Tongue (tissue), 2 donors: ENCODE measurements around the gene SLC2A1. TPM values are rescaled to one million over a fixed set of nuclear protein-coding genes. Genes with fewer than 3 reads are reported as not detected.
A peak's percentile ranks its signal among the peaks of the same experiment; 100 is the strongest.

Source experiments
- DNase-seq: peaks from one replicate; pipeline ENCODE4 v3.0.0-alpha.2; 2015
- total RNA-seq: library from RNA; depleted of rRNA; stranded (reverse); fragments of >200 nt; gene quantifications from one replicate; pipeline ENCODE4 v1.2.3, GENCODE V29; 2014

The SLC2A1 gene
- total RNA-seq, 1 donor from 2014 or later, result 124 TPM

GRCh38 chr1:42941640-42942330 lies 16.9 kb downstream of the SLC2A1 start:
- peak; percentile 76 for DNase-seq

GRCh38 chr1:42940851-42941639 lies 17.6 kb downstream of the SLC2A1 start:
- DNase-seq, result no peak

DNA sequence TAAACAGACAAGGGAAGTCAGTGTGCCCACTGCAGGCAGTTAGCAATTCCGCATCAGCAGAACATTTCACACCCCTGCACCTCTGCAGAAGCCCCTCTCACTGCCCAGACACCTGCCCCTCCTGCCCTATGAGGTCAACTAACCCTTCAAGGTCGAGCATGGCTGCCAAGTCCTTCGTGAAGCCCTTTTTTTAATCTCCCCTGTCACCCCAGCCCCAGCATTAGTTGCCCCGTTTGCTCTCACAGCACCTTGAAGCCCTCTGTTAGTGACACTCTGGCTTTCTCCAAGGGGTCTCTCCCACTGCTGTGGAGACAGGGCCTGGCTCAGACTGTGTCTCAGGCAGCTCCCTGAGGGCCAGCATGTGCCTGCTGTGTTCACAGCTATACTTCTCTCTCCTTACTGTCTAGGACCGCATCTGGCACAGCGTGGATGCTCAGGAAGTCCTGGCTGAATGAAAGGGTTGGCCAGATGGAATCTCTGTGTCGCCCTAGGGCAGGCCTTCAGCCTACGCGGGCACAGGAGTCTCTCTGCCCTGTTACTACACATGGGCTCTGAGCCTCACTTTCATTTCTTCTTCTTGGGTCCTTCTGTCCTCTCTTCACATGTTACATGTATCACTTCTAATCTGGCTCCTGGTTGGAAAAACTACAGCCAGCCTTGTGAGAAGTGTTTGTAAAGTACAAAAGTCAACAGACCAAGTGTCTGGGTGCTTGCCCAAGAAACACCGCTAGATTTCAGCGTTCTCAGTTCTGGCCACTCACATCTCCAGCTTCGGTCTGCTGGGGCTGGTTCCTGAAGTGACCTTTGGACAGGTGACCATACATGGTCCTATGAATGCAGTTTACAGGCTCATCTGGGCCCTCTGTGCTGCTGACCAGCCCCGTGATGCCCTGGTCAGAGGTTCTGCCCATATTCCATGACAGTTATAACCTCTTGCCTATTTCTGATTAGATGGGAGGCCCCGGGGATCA lies 19.7 kb downstream of the SLC2A1 start:
- DNase-seq, result no peak

DNA sequence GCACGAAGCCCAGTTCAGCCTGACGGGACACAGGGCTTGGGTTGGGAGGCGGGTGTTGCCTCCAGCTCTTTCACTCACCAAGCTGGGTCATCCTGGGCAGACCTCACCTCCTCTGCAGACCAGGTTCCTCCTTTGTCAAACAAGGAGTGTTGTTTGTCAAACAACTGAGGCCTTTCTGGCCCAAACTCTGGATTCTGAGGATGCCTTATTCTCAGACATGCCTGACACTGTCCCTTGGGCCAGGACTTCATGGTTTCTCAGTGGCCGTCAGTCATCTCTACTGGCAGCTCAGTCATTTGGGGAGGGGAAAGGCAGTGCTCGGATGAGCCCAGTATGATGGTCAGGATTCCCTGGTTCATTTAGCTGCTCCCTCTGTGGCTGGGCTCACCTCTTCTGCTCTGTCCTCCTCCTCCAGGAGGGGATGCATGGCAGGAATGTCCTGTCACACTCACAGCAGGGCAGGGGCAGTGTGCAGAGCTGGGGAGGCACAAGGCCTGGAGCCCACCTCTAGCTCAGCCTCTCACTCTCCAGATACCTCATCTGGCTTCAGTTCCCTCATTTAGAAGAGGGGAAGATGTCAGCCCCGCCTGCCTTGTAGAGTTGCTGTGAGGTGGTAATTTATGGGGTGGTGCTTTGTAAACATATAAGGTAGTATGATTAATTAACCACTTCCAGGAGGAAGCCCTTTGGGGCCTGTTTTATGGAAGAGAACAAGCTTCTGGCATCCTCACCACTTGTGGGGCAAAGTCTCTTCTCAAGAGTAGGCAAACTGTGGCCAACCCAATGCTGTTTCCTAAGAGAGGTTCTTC lies 20.6 kb downstream of the SLC2A1 start:
- DNase-seq, result no peak

DNA sequence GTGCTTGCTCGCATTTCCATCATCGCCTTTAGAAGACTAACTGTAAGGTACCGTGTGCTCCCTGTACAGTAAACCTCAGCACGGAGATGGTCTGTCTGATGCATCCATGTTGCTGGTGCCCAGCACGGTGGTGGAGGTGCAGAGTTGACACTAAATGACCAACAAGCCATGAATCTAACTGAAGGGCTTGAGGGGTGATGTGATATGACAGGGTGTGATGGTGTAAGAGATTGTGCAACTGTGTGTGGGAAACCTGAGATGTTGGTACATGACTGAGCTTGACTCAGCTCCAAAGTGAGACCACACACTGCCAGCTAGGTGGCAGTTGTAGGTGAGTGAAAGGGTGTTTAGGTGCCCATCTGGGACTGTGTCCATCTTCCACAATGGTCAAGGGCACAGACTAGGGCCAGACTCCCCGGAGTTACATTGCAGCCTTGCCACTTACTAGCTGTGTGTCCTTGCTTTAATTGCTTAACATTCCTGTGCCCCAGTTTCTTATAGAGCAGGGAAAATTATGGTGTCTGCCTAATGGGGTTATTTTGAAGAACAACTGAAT lies 21.4 kb downstream of the SLC2A1 start:
- DNase-seq, result no peak

GRCh38 chr1:42936309-42937078 lies 22.2 kb downstream of the SLC2A1 start:
- DNase-seq, result peak; percentile 58

DNA sequence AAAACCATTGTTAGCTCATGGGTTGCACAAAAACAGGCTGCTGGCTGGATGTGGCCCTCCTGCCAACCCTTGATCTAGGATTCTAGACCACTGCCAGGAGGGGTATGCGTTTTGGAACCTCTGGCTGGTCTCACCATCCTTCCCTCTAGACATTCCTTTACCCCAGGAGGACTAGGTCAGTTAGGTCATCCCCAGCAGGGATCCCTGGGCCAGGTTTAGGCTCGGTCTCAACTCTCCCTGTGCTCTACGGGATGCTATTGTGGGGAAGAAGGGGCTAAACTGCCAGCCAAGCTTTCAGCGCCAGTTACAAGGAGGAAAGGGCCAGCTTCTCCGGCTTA lies 22.7 kb downstream of the SLC2A1 start:
- no peak for DNase-seq

- DNase-seq, result no peak
Measured at GRCh38 chr1:42935313-42935895, 23.3 kb downstream of the SLC2A1 start.

GRCh38 chr1:42934541-42935312 lies 23.9 kb downstream of the SLC2A1 start:
- no peak for DNase-seq

- DNase-seq, result no peak
Measured at GRCh38 chr1:42933610-42934491, 24.8 kb downstream of the SLC2A1 start.

GRCh38 chr1:42933060-42933586 lies 25.5 kb downstream of the SLC2A1 start:
- no peak for DNase-seq

GRCh38 chr1:42932442-42932941 lies 26.2 kb downstream of the SLC2A1 start:
- no peak for DNase-seq

DNA sequence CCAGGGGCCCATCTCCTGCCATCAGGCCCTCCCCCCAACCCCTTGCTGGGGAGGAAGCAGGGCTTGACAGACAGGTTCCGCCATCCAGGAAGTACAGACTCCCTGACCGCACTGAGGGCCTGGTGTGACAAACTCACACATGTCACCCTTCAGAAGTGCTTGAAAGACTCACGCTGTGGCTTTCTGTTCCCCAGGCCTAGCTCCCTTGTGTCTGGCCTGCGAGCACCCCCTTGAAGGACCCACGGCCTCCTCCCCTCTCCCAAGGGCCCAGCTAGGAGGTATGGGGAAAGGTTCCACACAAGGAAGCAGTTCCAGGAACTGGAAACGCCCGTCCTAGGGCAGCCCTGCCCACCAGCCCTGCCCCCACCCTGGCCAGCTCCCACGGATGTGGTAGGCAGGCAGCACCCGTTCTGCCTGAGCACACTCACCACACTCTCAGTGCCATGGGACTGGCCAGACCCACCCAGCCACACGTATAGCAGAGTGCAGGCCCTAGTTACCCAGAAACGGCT lies 26.7 kb downstream of the SLC2A1 start:
- DNase-seq, result no peak

GRCh38 chr1:42931108-42931539 lies 27.5 kb downstream of the SLC2A1 start:
- no peak for DNase-seq

DNA sequence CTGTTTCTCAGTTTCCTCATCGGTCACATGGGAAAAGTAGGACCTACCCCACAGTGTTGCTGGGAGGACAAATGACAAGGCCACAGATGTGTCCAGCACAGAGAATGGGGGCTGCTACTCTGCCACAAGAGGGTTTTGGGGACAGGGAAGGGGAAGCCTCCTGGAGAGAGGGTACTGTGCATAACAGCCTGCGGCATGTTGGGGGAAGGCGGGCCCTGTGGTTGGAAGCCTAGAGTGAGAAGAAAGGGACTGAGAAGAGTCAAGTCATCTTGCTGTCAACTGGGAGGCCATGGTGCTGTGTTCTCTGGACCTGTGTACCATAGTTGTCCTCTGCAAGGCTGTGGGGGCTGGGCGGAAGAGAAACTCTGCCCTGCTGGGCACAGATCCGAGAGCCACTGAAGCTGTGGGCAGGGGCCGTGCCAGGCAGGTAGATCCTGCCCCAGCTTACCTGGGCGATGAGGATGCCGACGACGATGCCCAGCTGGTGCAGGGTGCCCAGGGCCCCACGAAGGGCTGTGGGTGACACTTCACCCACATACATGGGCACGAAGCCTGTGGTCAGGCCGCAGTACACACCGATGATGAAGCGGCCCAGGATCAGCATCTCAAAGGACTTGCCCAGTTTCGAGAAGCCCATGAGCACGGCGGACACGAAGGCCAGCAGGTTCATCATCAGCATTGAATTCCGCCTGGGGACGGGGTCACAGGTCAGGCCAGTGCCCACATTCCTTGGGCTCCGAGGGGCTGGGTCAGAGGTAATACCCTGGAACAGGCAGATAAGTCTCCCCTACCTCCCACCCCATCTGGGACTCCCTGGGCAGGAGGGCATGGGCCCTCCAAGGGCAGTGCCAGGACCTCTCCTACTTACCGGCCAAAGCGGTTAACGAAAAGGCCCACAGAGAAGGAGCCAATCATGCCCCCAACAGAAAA lies 28.2 kb downstream of the SLC2A1 start:
- no peak for DNase-seq

- peak; percentile 89 for DNase-seq
Measured at GRCh38 chr1:42929434-42930177, 29.1 kb downstream of the SLC2A1 start.
